Psoas muscle (tissue), 8 donors: ENCODE data around the gene HMGXB3. TPM values are rescaled to one million over a fixed set of nuclear protein-coding genes. Genes with fewer than 3 reads are reported as not detected.
A peak's percentile ranks its signal among the peaks of the same experiment; 100 is the strongest.

Source experiments
- ATAC-seq, 4 donors: fragments of 200-7000 bp; cut with Tn5 transposase; one replicate each; pipeline ENCODE4 v1.9.1; 2020; ENCODE audit warnings: moderate library complexity in 3 of 4, mild to moderate bottlenecking in 2 of 4
- DNase-seq, 2 donors: peaks; one replicate each; pipeline ENCODE4 v3.0.0-alpha.2; 2020
- H3K27ac ChIP-seq: fragments of 200-600 bp; one replicate; pipeline ENCODE4 v1.8.0; 2022
- H3K27me3 ChIP-seq, 3 donors: fragments of 200-600 bp in 1 of 3; one replicate each; pipeline versions ENCODE4 v1.6.1 to v1.8.0; 2013 to 2022; ENCODE audit warnings: low read length in 2 of 3, mild to moderate bottlenecking in 2 of 3, moderate library complexity in 1 of 3; ENCODE audit not compliant: insufficient read depth in 3 of 3
- H3K36me3 ChIP-seq, 2 donors: fragments of 200-600 bp in 1 of 2; one replicate each; pipeline versions ENCODE4 v1.6.1 to v1.8.0; 2013 to 2022; ENCODE audit warnings: low read depth in 1 of 2, mild to moderate bottlenecking in 1 of 2, moderate library complexity in 1 of 2; ENCODE audit not compliant: insufficient read depth in 1 of 2
- H3K4me1 ChIP-seq: fragments of 200-600 bp; one replicate; pipeline ENCODE4 v1.8.0; 2022
- H3K4me3 ChIP-seq: fragments of 200-600 bp; one replicate; pipeline ENCODE4 v1.8.0; 2022; ENCODE audit warnings: mild to moderate bottlenecking
- H3K9me3 ChIP-seq: fragments of 200-600 bp; one replicate; pipeline ENCODE4 v1.8.0; 2022
- WGBS, 3 donors: extraction: QIAGEN DNeasy Blood & Tissue Kit; methylation state at CpG; one replicate each; pipeline versions ENCODE4 v1.1.6 to v1.1.7; 2013; 5-methylcytosine and 5-hydroxymethylcytosine counted together
- intact Hi-C, 2 donors: fragments of 100-400 bp; cut with DNase I; formaldehyde crosslinking; loops; one replicate each; pipeline versions ENCODE4 v1.11.0 to v1.14.2; 2022
- polyA plus RNA-seq, 3 donors: library from polyadenylated mRNA; stranded (reverse); fragments of 200-250 nt; gene quantifications; one replicate each; pipeline ENCODE4 v1.2.3, GENCODE V29; 2013
- total RNA-seq, 4 donors: library from RNA; stranded (reverse); fragmentation: NEBNext Ultra II Directional in 2 of 4; extraction: Animal tissue kit (Norgen Biotek cat#: 25700) in 2 of 4; gene quantifications; one replicate each; pipeline versions ENCODE4 v1.2.1 to v1.2.4, GENCODE V29; 2021 to 2023
- TF ChIP-seq, protein P1 (sequence below): fragments of 200-600 bp; IDR thresholded peaks from one replicate; pipeline ENCODE4 v1.8.0; 2022; ENCODE audit warnings: antibody characterized with exemption
- donor health status: healthy with polysubstance abuse.
- donor health status: DM: no; HTN: no; CAD: no; lungs with moderate emphysema.
- donor health status: Bipolar disorder and iron deficiency.
- donor health status: healthy.
- donor health status: DM: yes; HTN: yes; CAD: no.
- donor health status: DM: no; HTN: no; CAD: no.
- donor health status: DM: no; HTN: no; CAD: no.
- donor health status: DM: yes; HTN: yes; CAD: no.

The HMGXB3 gene
- total and polyA plus RNA-seq, 7 donors, result 8.6 to 23.2 (median 15.4) TPM

DNA sequence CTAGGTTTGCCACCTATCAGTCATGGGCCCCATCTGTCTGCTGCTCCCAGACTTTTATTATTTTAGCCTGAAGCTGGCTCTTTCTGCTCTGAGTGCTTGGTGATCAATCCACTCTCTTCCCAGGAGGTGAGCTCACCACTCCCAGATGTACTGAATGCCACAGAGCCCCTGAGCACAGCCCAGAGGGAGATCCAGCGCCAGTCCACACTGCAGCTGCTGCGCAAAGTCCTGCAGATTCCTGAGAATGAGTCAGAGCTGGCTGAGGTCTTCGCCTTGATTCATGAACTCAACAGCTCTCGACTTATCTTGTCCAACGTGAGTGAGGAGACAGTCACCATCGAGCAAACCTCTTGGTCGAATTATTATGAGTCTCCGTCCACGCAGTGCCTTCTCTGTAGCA lies 36.0 kb downstream of the HMGXB3 start:
- H3K4me3 ChIP-seq, result no peak overlapping the region
- no peaks in the 10 kb centered on the region for H3K27me3 ChIP-seq
- TF ChIP-seq, protein P1, sequence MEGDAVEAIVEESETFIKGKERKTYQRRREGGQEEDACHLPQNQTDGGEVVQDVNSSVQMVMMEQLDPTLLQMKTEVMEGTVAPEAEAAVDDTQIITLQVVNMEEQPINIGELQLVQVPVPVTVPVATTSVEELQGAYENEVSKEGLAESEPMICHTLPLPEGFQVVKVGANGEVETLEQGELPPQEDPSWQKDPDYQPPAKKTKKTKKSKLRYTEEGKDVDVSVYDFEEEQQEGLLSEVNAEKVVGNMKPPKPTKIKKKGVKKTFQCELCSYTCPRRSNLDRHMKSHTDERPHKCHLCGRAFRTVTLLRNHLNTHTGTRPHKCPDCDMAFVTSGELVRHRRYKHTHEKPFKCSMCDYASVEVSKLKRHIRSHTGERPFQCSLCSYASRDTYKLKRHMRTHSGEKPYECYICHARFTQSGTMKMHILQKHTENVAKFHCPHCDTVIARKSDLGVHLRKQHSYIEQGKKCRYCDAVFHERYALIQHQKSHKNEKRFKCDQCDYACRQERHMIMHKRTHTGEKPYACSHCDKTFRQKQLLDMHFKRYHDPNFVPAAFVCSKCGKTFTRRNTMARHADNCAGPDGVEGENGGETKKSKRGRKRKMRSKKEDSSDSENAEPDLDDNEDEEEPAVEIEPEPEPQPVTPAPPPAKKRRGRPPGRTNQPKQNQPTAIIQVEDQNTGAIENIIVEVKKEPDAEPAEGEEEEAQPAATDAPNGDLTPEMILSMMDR, result no peak
- no peaks in the 10 kb centered on the region for H3K9me3 ChIP-seq
- H3K4me1 ChIP-seq, result peaks cover 17% of the 10 kb centered on the region
- peak; percentile 98 to 99 (median 99) for ATAC-seq
- peak; percentile 76 to 87 for DNase-seq
- intact Hi-C loops, result no loop called here
- H3K27ac ChIP-seq, result peak overlapping the region; percentile 77
- WGBS, 3 donors, result 40 to 62% (median 57%) methylated on average over 9 of the region's 9 CpGs
- H3K36me3 ChIP-seq, result peaks cover 49 to 95% of the 10 kb centered on the region in 2 donors

DNA sequence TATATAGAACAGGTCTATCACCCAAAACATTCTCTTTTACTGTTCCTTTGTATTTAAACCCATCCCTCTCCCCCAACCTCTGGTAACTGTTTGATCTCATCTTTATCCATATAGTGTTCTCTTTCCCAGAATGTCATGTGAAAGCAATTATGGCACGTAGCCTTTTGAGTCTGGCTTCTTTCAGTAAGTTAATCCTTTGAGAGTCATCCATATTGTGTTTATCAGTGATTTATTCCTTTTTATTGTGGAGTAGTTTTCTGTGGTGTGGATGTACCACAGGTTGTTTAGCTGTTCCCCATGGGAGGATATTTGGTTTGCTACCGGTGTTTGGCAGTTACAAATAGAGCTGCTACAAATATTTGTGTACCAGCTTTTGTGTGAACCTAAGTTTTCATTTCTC lies 38.0 kb downstream of the HMGXB3 start:
- intact Hi-C loops, result no loop called here
- no peaks in the 10 kb centered on the region for H3K9me3 ChIP-seq
- TF ChIP-seq, protein P1, result no peak
- H3K27me3 ChIP-seq, result no peaks in the 10 kb centered on the region
- H3K27ac ChIP-seq, result no peak overlapping the region
- DNase-seq, result no peak
- WGBS, 3 donors, result 43 to 68% (median 44%) methylated on average over 2 of the region's 2 CpGs
- H3K4me3 ChIP-seq, result no peak overlapping the region
- H3K4me1 ChIP-seq, result peaks cover 35% of the 10 kb centered on the region
- H3K36me3 ChIP-seq, result peaks cover 36 to 93% of the 10 kb centered on the region in 2 donors
- ATAC-seq, result no peak

DNA sequence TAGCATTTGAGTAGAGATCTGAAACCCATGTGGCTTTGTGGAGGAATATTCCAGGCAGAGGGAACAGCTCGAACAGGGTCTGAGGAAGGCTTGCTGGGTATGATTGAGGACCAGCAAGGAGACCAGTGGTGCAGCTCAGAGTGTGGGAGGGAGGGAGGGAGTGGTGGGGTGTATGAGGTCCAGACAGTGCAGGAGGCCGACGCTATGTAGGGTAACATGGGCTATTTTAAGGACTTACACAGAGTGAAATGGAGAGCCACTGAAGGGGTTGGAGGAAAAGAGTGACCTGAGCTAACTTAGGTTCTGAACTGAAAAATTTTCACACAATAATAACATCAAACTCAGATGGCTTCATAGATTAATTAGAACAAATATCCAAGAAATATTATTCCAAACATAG lies 41.9 kb downstream of the HMGXB3 start:
- peaks cover 22 to 97% of the 10 kb centered on the region in 2 donors for H3K36me3 ChIP-seq
- 33 to 48% (median 41%) methylated on average over 3 of the region's 3 CpGs for whole genome bisulfite sequencing, 3 donors
- H3K4me3 ChIP-seq, result no peak overlapping the region
- H3K4me1 ChIP-seq, result peaks cover 32% of the 10 kb centered on the region
- intact Hi-C loops, result no loop called here
- no peaks in the 10 kb centered on the region for H3K27me3 ChIP-seq
- H3K27ac ChIP-seq, result peak overlapping the region; percentile 34
- no peaks in the 10 kb centered on the region for H3K9me3 ChIP-seq
- TF ChIP-seq, protein P1, result no peak
- ATAC-seq, result peak; percentile 78 to 91 (median 89)
- no peak for DNase-seq

DNA sequence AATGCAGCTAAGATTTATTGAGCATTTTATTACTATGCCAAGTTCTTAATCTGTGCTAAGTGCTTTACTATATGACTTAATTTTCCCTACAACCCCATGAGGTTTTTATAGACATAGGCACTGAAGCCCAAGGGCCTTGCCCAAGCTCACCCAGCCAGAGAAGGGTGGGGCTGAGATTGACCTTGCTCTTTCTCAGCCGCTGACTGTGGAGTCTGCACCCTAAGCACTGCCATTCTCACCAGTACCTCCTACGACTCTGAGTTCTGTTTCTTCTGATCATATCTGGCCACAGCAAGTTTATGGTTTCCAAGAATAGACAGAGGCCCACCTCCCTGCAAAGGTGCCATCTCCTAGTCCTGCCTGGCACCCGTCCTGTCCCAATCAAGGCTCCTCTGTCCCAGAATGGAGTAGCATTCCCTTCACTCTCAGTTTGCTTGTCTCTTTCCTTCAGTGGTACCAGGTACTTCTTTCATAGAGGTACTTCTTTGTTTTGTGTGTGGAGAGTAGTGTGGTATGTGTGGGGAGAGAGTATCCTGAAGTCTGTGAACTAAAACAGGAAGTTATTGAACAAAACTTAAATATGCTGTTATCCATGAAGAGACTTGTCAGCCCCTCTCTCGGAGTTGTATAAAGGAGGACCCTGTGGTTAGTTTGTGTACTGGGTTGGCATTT lies 43.3 kb downstream of the HMGXB3 start:
- Histone ChIP-seq H3K27me3 (no peaks in the 10 kb centered on the region), H3K27ac (no peak overlapping the region), H3K36me3 (peaks cover 24 to 97% of the 10 kb centered on the region in 2 donors), H3K9me3 (no peaks in the 10 kb centered on the region), H3K4me1 (peaks cover 32% of the 10 kb centered on the region), H3K4me3 (no peak overlapping the region)
- DNase-seq, result peak in 1 of 2 donors; percentile 36
- WGBS, 3 donors, result 35 to 68% (median 47%) methylated on average over 4 of the region's 4 CpGs
- peak; percentile 49 to 79 (median 66) for ATAC-seq
- intact Hi-C loops, result no loop called here
- TF ChIP-seq, protein P1, result no peak

DNA sequence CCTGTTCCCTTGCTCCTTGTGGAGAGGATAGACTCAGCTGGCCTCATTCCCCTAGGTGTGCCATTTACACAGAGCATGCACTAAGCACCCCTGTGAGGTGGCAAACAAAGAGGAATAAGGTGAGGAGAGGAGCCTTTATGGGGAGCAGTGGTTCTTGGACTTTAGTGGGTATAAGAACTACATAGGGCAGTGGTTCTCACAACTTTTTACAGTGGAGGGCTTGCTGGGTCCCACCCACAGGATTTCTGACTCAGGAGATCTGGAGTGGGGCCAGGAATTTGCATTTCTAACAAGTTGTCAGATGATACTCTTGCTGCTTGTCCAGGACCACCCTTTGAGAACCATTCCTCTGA lies 43.8 kb downstream of the HMGXB3 start:
- H3K4me3 ChIP-seq, result no peak overlapping the region
- no peaks in the 10 kb centered on the region for H3K27me3 ChIP-seq
- intact Hi-C loops, result no loop called here
- ATAC-seq (peak in 1 of 4 donors; percentile 2), DNase-seq (no peak)
- H3K4me1 ChIP-seq, result peaks cover 32% of the 10 kb centered on the region
- TF ChIP-seq, protein P1, result no peak
- H3K27ac ChIP-seq, result no peak overlapping the region
- H3K9me3 ChIP-seq, result no peaks in the 10 kb centered on the region
- H3K36me3 ChIP-seq, result peaks cover 26 to 97% of the 10 kb centered on the region in 2 donors
